Gastroesophageal sphincter (tissue), 4 donors: ENCODE data around the gene LIPG. TPM values are rescaled to one million over a fixed set of nuclear protein-coding genes. Genes with fewer than 3 reads are reported as not detected.

Experiments used
- ATAC-seq: fragments of 150-250 bp; one replicate; pipeline ENCODE4 v1.9.1; 2016; ENCODE audit warnings: mild to moderate bottlenecking, moderate library complexity
- H3K27ac ChIP-seq, 4 donors: fragments of 200-600 bp; sonication (generic) in 3 of 4; 1 replicate in 3 of 4; 2 replicates in 1 of 4; pipeline ENCODE4 v1.5.1; 2016 to 2019
- H3K27me3 ChIP-seq: fragments of 200-600 bp; sonication (generic); one replicate; pipeline ENCODE4 v1.5.1; 2019
- H3K36me3 ChIP-seq, 2 donors: fragments of 200-600 bp; sonication (generic); one replicate each; pipeline ENCODE4 v1.5.1; 2019; ENCODE audit warnings: control low read depth in 1 of 2
- H3K4me1 ChIP-seq, 3 donors: fragments of 200-600 bp; sonication (generic); 1 replicate in 2 of 3; 2 replicates in 1 of 3; pipeline ENCODE4 v1.5.1; 2016 to 2019; ENCODE audit warnings: control low read depth in 2 of 3
- H3K4me3 ChIP-seq, 2 donors: fragments of 200-600 bp; sonication (generic); one replicate each; pipeline ENCODE4 v1.5.1; 2019; ENCODE audit warnings: mild to moderate bottlenecking in 1 of 2, moderate library complexity in 1 of 2
- H3K9me3 ChIP-seq, 3 donors: fragments of 200-600 bp; sonication (generic); one replicate each; pipeline ENCODE4 v1.5.1; 2017 to 2019; ENCODE audit warnings: control low read depth in 2 of 3
- EP300 ChIP-seq: sonication (generic); formaldehyde crosslinking; IDR thresholded peaks from one replicate; pipeline ENCODE4 v1.6.1; 2017; ENCODE audit warnings: antibody characterized with exemption, mild to moderate bottlenecking
- POLR2A ChIP-seq, 2 donors: fragments of 450-650 bp; IDR thresholded peaks; one replicate each; pipeline ENCODE4 v1.6.1; 2017; ENCODE audit warnings: antibody characterized with exemption in 2 of 2, mild to moderate bottlenecking in 2 of 2, moderate library complexity in 1 of 2
- POLR2AphosphoS5 ChIP-seq: sonication (generic); formaldehyde crosslinking; IDR thresholded peaks from one replicate; pipeline ENCODE4 v1.6.1; 2017; ENCODE audit warnings: antibody characterized with exemption
- WGBS, 2 donors: methylation state at CpG; one replicate each; pipeline ENCODE4 v1.1.5; 2018; ENCODE audit warnings: low coverage in 1 of 2; 5-methylcytosine and 5-hydroxymethylcytosine counted together
- total RNA-seq, 4 donors: library from RNA; depleted of rRNA; stranded (reverse); fragments of >200 nt; gene quantifications; one replicate each; pipeline ENCODE4 v1.1.0, GENCODE V29; 2016
- TF ChIP-seq, protein P1 (sequence below), 4 experiments: fragments of 200-600 bp in 2 of 4; fragments of 450-650 bp in 2 of 4; sonication (generic) in 1 of 4; IDR thresholded peaks; one replicate each; pipeline ENCODE4 v1.5.1; 2017 to 2019; ENCODE audit warnings: antibody characterized with exemption in 4 of 4, mild to moderate bottlenecking in 2 of 4, moderate library complexity in 2 of 4

Gene LIPG
- total RNA-seq, 4 donors from 2014 or later = 0.12 to 12.4 (median 0.46) TPM

DNA sequence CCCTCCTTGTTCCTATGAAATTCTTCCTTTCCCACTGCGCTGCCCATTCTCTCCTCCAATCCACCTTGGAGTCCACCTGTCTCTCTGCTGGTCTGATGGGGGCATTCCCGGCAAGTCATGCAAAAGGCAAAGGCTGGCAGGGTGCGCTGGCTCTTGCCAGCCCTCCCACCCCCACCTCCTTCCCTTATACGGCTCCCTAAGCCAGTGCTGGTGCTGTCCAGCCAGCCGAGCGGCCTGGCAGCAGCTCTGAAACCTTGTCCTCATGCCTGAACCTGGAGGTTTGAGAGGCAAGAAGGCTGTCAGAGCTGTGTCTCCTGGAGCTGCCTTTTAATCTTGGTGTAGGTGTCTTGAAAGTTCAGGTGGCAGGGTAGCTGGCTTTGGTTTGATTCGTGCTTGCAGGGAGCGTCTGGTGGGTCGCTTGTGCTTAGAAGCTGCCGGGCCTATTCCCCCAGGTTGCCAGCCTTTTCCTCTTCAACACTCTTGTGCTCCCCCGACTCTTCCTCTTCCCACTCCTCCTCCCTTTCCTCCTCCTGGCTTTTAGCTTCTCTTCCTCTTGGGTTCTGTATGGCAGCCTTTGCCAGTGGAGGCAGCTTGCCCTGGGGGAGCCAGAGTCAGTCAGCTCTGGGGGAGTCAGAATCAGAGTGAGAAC lies 748 bp downstream of the LIPG start:
- ATAC-seq = no peak
- 60% methylated on average over 3 of the region's 11 CpGs; no CpG with 5 or more reads in 1 of the 2 donors for WGBS, 2 donors
- H3K4me1 ChIP-seq = peaks cover 0 to 33% (median 24%) of the 10 kb centered on the region in 3 donors
- no peak overlapping the region for H3K27ac ChIP-seq
- TF ChIP-seq EP300 = no peak
- H3K4me3 ChIP-seq = peak overlapping the region in 1 of 2 donors; percentile 46
- H3K27me3 ChIP-seq = peaks cover 79% of the 10 kb centered on the region
- no peaks in the 10 kb centered on the region for H3K36me3 ChIP-seq
- no peaks in the 10 kb centered on the region for H3K9me3 ChIP-seq

DNA sequence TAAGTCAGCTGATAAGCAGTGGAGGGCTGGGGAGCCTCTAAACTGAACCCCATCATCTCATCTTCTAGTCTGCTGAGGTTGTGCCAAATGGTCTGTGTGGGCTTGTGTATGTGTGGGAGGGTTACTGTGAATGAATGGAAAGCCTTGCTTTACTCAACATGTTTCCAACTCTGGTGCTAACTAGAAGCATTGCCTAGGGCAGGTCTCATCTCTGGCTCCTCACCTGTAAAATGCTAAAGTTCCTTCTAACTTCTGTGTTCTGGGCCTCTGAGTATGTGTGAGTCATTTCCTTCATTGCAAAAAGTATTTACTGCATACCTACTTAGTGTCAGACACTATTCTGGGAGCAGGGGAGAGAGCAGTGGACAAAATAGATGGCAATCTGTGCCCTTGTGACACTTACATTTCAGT lies 1.3 kb downstream of the LIPG start:
- Histone ChIP-seq H3K36me3 (no peaks in the 10 kb centered on the region), H3K9me3 (no peaks in the 10 kb centered on the region), H3K4me3 (no peak overlapping the region), H3K4me1 (peaks cover 0 to 33% (median 24%) of the 10 kb centered on the region in 3 donors), H3K27me3 (peaks cover 79% of the 10 kb centered on the region), H3K27ac (no peak overlapping the region)
- ATAC-seq = no peak
- TF ChIP-seq POLR2AphosphoS5 = no peak

DNA sequence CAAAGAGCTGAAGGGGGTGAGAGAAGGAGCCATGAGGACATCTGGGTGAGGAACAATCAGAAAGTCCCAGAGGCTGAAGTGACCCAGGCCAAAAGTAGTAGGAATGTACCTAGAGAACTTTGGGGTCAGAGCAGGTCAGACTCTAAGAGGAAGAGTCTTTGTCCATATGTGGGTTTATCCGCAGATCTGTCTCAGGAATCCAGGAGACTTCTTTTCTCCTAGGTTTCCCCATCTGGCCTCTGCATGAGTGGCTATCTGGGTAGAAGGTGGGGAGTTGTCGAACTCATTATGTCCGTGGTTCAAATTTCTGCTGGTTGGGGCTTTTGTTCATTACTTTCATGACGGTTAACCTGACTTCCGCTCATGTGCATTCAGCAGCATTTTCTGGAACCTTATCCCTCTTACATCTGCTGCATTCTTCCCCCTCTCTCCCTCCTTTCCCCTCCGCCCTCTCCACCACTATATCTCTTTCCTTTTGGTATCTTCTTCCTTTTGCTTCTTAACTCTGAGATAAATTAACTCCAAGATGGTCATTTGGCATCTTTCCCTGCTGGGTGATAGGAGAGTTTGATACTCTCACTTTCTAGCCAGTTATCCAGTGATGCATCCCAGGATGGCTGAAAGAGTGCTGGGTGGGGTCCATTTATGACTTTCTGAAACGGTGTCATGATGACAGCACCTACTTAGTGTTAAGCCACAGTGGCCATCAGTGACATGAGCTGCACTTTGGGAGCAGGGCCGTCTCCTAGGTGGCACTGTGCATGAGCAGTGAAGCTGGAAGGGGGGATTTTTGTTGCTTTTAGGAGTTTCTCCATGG lies 2.1 kb downstream of the LIPG start:
- 82 to 94% methylated on average over 8 of the region's 8 CpGs for WGBS, 2 donors
- H3K36me3 ChIP-seq = no peaks in the 10 kb centered on the region
- ATAC-seq = no peak
- peaks cover 0 to 33% (median 24%) of the 10 kb centered on the region in 3 donors for H3K4me1 ChIP-seq
- H3K27me3 ChIP-seq = peaks cover 80% of the 10 kb centered on the region
- no peak overlapping the region for H3K27ac ChIP-seq
- TF ChIP-seq POLR2AphosphoS5 (no peak), EP300 (no peak), POLR2A (IDR thresholded peaks at IDR 0.05) (no peak)
- TF ChIP-seq, protein P1, sequence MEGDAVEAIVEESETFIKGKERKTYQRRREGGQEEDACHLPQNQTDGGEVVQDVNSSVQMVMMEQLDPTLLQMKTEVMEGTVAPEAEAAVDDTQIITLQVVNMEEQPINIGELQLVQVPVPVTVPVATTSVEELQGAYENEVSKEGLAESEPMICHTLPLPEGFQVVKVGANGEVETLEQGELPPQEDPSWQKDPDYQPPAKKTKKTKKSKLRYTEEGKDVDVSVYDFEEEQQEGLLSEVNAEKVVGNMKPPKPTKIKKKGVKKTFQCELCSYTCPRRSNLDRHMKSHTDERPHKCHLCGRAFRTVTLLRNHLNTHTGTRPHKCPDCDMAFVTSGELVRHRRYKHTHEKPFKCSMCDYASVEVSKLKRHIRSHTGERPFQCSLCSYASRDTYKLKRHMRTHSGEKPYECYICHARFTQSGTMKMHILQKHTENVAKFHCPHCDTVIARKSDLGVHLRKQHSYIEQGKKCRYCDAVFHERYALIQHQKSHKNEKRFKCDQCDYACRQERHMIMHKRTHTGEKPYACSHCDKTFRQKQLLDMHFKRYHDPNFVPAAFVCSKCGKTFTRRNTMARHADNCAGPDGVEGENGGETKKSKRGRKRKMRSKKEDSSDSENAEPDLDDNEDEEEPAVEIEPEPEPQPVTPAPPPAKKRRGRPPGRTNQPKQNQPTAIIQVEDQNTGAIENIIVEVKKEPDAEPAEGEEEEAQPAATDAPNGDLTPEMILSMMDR (IDR thresholded peaks at IDR 0.05) = no peak
- no peaks in the 10 kb centered on the region for H3K9me3 ChIP-seq
- no peak overlapping the region for H3K4me3 ChIP-seq

DNA sequence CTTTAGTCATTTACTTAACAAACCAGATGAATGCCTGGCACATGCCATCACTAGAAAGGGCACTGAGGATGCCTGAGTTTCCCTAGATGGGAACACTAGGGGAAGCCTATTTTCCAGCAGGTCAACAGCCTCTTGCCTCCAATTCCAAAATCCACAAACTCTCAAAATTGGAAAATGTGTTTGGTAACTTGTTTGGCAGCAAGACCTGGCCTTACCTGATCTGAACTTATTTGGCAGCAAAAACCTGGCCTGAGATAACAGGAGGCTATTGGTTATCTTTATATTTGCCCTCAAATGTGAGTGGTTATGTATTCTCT lies 2.6 kb downstream of the LIPG start:
- TF ChIP-seq EP300 = no peak
- no peak for TF ChIP-seq POLR2A (IDR thresholded peaks at IDR 0.05)
- TF ChIP-seq, protein P1 (IDR thresholded peaks at IDR 0.05) = no peak
- no peak for TF ChIP-seq POLR2AphosphoS5
- Histone ChIP-seq H3K27me3 (peaks cover 79% of the 10 kb centered on the region), H3K27ac (no peak overlapping the region), H3K4me1 (peaks cover 0 to 33% (median 24%) of the 10 kb centered on the region in 3 donors), H3K9me3 (no peaks in the 10 kb centered on the region), H3K4me3 (no peak overlapping the region), H3K36me3 (no peaks in the 10 kb centered on the region)
- no peak for ATAC-seq

DNA sequence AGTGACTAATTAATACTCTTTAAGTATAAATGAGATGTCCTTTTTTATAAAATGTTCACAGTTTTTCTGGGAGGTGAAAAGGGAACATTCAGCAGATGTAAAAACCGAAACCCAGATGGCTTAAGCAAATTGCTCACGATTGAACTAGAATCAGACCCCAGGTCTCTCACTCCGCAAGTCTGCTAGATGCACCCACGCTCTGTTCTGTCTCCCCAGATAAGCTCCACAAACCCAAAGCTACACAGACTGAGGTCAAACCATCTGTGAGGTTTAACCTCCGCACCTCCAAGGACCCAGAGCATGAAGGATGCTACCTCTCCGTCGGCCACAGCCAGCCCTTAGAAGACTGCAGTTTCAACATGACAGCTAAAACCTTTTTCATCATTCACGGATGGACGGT lies 3.2 kb downstream of the LIPG start:
- Histone ChIP-seq H3K9me3 (no peaks in the 10 kb centered on the region), H3K27me3 (peaks cover 73% of the 10 kb centered on the region), H3K27ac (no peak overlapping the region), H3K36me3 (no peaks in the 10 kb centered on the region), H3K4me1 (peaks cover 0 to 33% (median 24%) of the 10 kb centered on the region in 3 donors), H3K4me3 (no peak overlapping the region)
- no peak for ATAC-seq
- 72 to 84% methylated on average over 7 to 8 of the region's 9 CpGs for WGBS, 2 donors
- TF ChIP-seq POLR2A (IDR thresholded peaks at IDR 0.05) (no peak), EP300 (no peak), POLR2AphosphoS5 (no peak)
- TF ChIP-seq, protein P1 (IDR thresholded peaks at IDR 0.05) = no peak

DNA sequence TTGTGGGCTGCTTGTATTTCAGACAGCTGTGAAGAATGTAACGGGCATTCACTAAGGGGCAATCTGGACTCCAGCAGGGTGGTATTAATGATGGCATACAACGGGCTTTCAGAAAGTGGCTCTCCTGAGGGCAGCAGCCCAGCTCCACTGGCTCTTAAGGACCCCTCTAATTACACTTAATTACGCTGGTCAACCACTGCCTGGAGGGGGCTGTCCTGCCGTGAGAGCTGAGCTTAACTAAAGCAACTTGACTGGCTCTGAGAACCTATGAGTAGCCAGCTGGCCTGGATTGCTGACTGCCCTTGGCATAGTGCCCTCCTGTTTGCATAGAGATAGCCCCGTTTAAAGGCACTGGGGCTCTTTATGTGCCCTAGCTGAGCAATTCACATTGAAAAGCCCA lies 3.8 kb downstream of the LIPG start:
- peaks cover 0 to 27% (median 20%) of the 10 kb centered on the region in 3 donors for H3K4me1 ChIP-seq
- 34% methylated on average over 4 of the region's 5 CpGs; no CpG with 5 or more reads in 1 of the 2 donors for WGBS, 2 donors
- no peak for TF ChIP-seq POLR2A (IDR thresholded peaks at IDR 0.05)
- TF ChIP-seq EP300 = no peak
- TF ChIP-seq POLR2AphosphoS5 = no peak
- TF ChIP-seq, protein P1 (IDR thresholded peaks at IDR 0.05) = no peak
- no peaks in the 10 kb centered on the region for H3K36me3 ChIP-seq
- no peak for ATAC-seq
- H3K27ac ChIP-seq = no peak overlapping the region
- H3K27me3 ChIP-seq = peaks cover 68% of the 10 kb centered on the region
- H3K4me3 ChIP-seq = no peak overlapping the region
- no peaks in the 10 kb centered on the region for H3K9me3 ChIP-seq
